PC-3 (cell line): Measurements from ENCODE around the gene MBNL1.

Experiments
- CTCF ChIP-seq: fragments of 300-600 bp; sonication (generic); conservative IDR thresholded peaks from 2 replicates; pipeline ENCODE4 v1.5.1; 2017; ENCODE audit warnings: antibody characterized with exemption, low read depth, mild to moderate bottlenecking, low read length
- EZH2 ChIP-seq: fragments of 300-600 bp; sonication (generic); IDR thresholded peaks from one replicate; pipeline ENCODE4 v1.6.1; 2017; ENCODE audit warnings: antibody characterized with exemption, mild to moderate bottlenecking, low read length; ENCODE audit not compliant: unreplicated experiment
- EZH2phosphoT487 ChIP-seq: fragments of 300-600 bp; sonication (generic); IDR thresholded peaks from 2 replicates; pipeline ENCODE4 v1.6.1; 2018; ENCODE audit warnings: mild to moderate bottlenecking, antibody characterized with exemption, low read length, borderline replicate concordance

- TF ChIP-seq EZH2 (no peak), CTCF (no peak), EZH2phosphoT487 (no peak)
These were observed 136.2 kb downstream of the MBNL1 start for GRCh38 chr3:152404976-152405375.
